OCI-LY3 (cell line): ENCODE measurements around the gene BCKDHB.

ENCODE experiments used
- H2AFZ ChIP-seq: fragments of 200-600, 300-600 bp; shearing (Covaris generic); 2 replicates; pipeline ENCODE4 v1.6.0; 2014; ENCODE audit warnings: antibody characterized with exemption, low read depth, low read length
- H3K27ac ChIP-seq: fragments of 200-600, 300-600 bp; sonication (generic); 2 replicates; pipeline ENCODE4 v1.5.1; 2014; ENCODE audit warnings: mild to moderate bottlenecking, low read length, moderate library complexity, mixed read lengths
- H3K27me3 ChIP-seq: fragments of 200-600, 300-600 bp; sonication (generic); 2 replicates; pipeline ENCODE4 v1.6.1; 2014; ENCODE audit warnings: low read depth, low read length, mixed read lengths
- H3K36me3 ChIP-seq: fragments of 200-600, 300-600 bp; sonication (generic); replicated peaks from 2 replicates; pipeline ENCODE3; 2014; ENCODE audit warnings: low read depth, low read length, mixed read lengths
- H3K4me1 ChIP-seq: fragments of 300-600, 200-600 bp; sonication (generic); 2 replicates; pipeline ENCODE4 v1.6.1; 2014; ENCODE audit warnings: low read length, mixed read lengths
- H3K4me2 ChIP-seq: fragments of 200-600, 300-600 bp; sonication (generic); 2 replicates; pipeline ENCODE4 v1.6.1; 2014; ENCODE audit warnings: low read length, mixed read lengths
- H3K4me3 ChIP-seq: fragments of 300-600, 200-600 bp; sonication (generic); 2 replicates; pipeline ENCODE4 v1.5.1; 2014; ENCODE audit warnings: antibody characterized with exemption, mild to moderate bottlenecking, low read length, moderate library complexity
- H3K79me2 ChIP-seq: fragments of 300-600, 200-600 bp; shearing (Covaris generic); 2 replicates; pipeline ENCODE4 v1.6.1; 2014; ENCODE audit warnings: mild to moderate bottlenecking, low read length, mixed read lengths
- H3K9ac ChIP-seq: fragments of 300-600, 200-600 bp; shearing (Covaris generic); 2 replicates; pipeline ENCODE4 v1.6.0; 2014; ENCODE audit warnings: mild to moderate bottlenecking, low read length, moderate library complexity
- H3K9me3 ChIP-seq: fragments of 200-600, 300-600 bp; shearing (Covaris generic); 2 replicates; pipeline ENCODE4 v1.6.1; 2014; ENCODE audit warnings: low read length, mixed read lengths; ENCODE audit not compliant: insufficient read depth
- H4K20me1 ChIP-seq: fragments of 200-600, 300-600 bp; sonication (generic); 2 replicates; pipeline ENCODE4 v1.6.1; 2016; ENCODE audit warnings: low read length, mixed read lengths; ENCODE audit not compliant: insufficient read depth
- EZH2phosphoT487 ChIP-seq: fragments of 200-600 bp; shearing (Covaris generic); IDR thresholded peaks from 2 replicates; pipeline ENCODE4 v1.6.1; 2018; ENCODE audit warnings: antibody characterized with exemption, mixed run types, low read depth
- TF ChIP-seq, protein P1 (sequence below): fragments of 200-600, 300-600 bp; sonication (generic); IDR thresholded peaks from 2 replicates; pipeline ENCODE4 v1.5.1; 2014; ENCODE audit warnings: antibody characterized with exemption, low read length, low read depth

The BCKDHB gene

GRCh38 chr6:80174900-80175572 lies 68.6 kb downstream of the BCKDHB start:
- no peak overlapping the region for H3K4me2 ChIP-seq
- H3K4me3 ChIP-seq, result no peak overlapping the region
- no peak for TF ChIP-seq EZH2phosphoT487
- TF ChIP-seq, protein P1, sequence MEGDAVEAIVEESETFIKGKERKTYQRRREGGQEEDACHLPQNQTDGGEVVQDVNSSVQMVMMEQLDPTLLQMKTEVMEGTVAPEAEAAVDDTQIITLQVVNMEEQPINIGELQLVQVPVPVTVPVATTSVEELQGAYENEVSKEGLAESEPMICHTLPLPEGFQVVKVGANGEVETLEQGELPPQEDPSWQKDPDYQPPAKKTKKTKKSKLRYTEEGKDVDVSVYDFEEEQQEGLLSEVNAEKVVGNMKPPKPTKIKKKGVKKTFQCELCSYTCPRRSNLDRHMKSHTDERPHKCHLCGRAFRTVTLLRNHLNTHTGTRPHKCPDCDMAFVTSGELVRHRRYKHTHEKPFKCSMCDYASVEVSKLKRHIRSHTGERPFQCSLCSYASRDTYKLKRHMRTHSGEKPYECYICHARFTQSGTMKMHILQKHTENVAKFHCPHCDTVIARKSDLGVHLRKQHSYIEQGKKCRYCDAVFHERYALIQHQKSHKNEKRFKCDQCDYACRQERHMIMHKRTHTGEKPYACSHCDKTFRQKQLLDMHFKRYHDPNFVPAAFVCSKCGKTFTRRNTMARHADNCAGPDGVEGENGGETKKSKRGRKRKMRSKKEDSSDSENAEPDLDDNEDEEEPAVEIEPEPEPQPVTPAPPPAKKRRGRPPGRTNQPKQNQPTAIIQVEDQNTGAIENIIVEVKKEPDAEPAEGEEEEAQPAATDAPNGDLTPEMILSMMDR, result no peak
- no peak overlapping the region for H3K9ac ChIP-seq
- H4K20me1 ChIP-seq, result no peaks in the 10 kb centered on the region
- 0 out of 2 replicates have a peak, but pooled peaks cover 2% of the 10 kb centered on the region for H3K4me1 ChIP-seq
- peaks cover 24% of the 10 kb centered on the region for H3K36me3 ChIP-seq
- H3K9me3 ChIP-seq, result no peaks in the 10 kb centered on the region
- no peaks in the 10 kb centered on the region for H3K27me3 ChIP-seq
- no peak overlapping the region for H2AFZ ChIP-seq
- no peaks in the 10 kb centered on the region for H3K79me2 ChIP-seq
- H3K27ac ChIP-seq, result no peak overlapping the region

DNA sequence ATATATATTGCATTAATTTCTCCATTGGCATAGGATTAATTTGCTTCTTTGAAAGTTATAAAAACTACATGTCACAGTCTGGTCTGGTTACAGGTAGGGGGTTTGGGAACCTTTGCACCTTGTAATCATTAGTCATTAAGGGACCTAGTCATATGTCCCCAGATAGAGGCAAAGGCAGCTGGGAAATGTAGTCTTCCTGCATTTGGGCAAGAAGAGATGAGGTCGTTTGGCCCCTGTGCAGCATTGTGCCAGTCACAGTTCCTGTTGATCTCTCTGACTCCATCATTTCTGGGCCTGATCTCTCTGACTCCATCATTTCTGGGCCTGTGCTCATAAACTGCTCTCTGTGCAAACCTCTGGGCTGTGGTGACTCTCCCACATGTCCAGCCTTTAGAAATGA lies 73.2 kb downstream of the BCKDHB start:
- no peaks in the 10 kb centered on the region for H4K20me1 ChIP-seq
- no peaks in the 10 kb centered on the region for H3K27me3 ChIP-seq
- no peaks in the 10 kb centered on the region for H3K79me2 ChIP-seq
- no peak for TF ChIP-seq EZH2phosphoT487
- TF ChIP-seq, protein P1, result no peak
- H3K4me3 ChIP-seq, result no peak overlapping the region
- no peaks in the 10 kb centered on the region for H3K9me3 ChIP-seq
- no peak overlapping the region for H2AFZ ChIP-seq
- H3K36me3 ChIP-seq, result peaks cover 6% of the 10 kb centered on the region
- H3K4me1 ChIP-seq, result peaks cover 10% of the 10 kb centered on the region
- H3K4me2 ChIP-seq, result no peak overlapping the region
- no peak overlapping the region for H3K27ac ChIP-seq
- no peak overlapping the region for H3K9ac ChIP-seq

DNA sequence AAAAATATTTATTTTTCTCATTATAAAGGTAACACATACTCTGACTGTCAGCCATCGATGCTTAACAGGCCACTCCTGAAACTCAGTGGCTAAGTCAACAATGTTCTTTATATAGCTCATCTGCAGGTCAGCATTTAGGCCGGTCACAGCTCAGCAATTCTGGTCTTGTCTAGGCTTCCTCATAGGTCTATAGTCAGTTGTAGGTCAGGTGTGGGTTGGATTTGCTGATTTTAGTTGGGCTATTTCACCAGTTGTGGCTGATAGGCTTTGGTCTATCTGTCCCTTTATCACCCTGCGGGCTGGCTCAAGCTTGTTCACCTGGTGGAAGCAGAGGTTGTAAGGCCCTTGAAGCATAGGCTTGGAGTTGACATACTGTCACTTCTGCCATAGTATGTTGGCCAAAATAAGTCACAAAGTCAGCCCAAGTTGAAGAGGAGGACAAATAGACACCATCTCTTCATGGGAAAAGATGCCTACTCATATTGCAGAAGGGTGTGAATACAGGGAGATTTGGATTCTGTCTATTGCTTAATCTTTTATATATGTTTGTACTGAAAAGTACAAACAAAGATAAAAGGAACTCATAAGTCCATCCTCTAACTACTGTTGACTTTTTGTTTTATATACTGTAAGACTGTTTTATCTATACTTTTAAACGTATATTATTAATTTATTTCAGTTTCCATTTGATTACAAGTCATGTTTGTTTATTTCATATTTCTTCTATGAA lies 75.0 kb downstream of the BCKDHB start:
- H3K4me2 ChIP-seq, result no peak overlapping the region

DNA sequence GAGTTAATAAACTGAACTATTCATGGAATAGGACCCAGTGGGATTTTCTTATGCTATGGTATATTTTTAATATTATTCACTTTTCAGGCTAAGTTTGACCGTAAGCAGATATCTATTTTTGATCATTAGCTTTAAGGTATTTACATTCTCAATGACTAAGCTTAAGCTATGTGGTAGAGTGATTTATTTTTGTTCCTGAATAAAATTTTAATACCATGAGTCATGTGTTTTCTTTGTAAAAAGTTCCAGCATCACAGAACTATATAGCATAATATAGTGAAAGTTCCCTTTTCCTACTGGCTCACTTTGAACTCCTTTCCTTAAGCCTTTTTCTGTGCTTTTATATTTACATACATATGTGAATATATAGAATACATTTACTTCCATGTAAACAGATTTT lies 75.8 kb downstream of the BCKDHB start:
- H3K9ac ChIP-seq, result no peak overlapping the region
- no peaks in the 10 kb centered on the region for H3K36me3 ChIP-seq
- H3K4me1 ChIP-seq, result peaks cover 8% of the 10 kb centered on the region
- no peak overlapping the region for H3K27ac ChIP-seq
- no peaks in the 10 kb centered on the region for H3K79me2 ChIP-seq
- no peak for TF ChIP-seq EZH2phosphoT487
- TF ChIP-seq, protein P1, result no peak
- H3K9me3 ChIP-seq, result no peaks in the 10 kb centered on the region
- H3K4me2 ChIP-seq, result no peak overlapping the region
- no peaks in the 10 kb centered on the region for H4K20me1 ChIP-seq
- H2AFZ ChIP-seq, result no peak overlapping the region
- no peak overlapping the region for H3K4me3 ChIP-seq
- H3K27me3 ChIP-seq, result no peaks in the 10 kb centered on the region

More for the DNA sequence above, 75.0 kb downstream of the BCKDHB start:
- TF ChIP-seq, protein P1, result no peak
- no peak for TF ChIP-seq EZH2phosphoT487
- Histone ChIP-seq H3K4me3 (no peak overlapping the region), H3K79me2 (no peaks in the 10 kb centered on the region), H3K9me3 (no peaks in the 10 kb centered on the region), H3K36me3 (no peaks in the 10 kb centered on the region), H3K27ac (no peak overlapping the region), H3K4me1 (peaks cover 8% of the 10 kb centered on the region), H2AFZ (no peak overlapping the region), H3K27me3 (no peaks in the 10 kb centered on the region), H4K20me1 (no peaks in the 10 kb centered on the region), H3K9ac (no peak overlapping the region)
